Kasumi-1 (cell line): ENCODE results near the gene RHCG.

Experiments used
- DNase-seq, 2 experiments: peaks; one replicate each; lab custom pipeline; 2025; lab: John Stamatoyannopoulos, UW

Gene RHCG

DNA sequence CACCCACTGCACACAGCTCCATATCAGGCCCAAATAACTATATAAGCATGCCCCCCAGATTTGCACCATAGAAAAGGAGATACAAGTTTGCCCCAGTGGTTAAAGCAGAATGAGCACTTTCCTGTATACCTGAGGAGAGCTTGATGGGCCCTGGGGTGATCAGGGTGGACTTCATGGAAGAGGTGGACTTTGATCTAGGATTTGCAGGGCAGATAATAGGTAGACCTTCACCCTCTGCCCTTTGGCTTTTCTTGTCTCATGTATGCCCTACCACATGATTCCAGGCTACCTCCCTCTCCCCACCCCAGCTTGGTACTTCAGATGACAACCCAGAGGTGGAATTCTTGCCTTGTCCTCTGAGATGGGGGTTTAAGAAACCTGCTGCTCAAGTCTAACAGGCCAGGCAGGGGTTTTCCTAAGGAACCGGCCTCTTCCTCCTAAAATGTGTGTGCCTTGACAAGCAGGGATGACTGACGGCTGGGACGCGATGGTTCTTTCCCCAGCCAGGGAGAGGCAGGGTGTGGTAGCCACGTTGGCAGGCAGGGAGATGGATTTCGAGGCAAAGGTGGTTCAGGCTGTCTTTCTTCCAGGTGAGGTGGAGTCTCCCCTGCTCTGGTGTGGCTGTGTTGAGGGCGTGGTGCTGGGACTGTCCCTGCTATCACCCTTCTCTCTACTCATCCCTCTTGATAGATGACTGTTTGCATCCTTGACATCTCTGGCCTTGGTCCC is 6.6 kb upstream of the RHCG start:
- DNase-seq, result no peak

DNA sequence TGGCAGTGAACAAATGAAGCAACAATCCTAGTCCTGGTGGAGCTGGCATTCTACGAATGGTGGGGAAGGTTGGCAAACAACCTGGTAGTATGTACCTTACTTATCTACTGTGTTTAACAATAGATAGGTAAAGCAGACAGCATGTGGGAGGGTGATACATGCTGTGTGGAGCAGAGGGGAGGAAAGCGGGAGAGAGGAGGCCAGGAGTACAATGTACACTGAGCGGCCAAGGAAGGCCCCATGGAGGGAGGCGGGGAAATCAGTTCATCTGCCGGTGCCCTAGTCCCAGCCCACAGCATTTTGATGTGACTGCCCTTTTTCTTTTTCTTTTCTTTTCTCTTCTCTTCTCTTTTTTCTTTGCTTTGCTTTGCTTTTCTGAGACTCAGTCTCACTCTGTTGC is 5.3 kb upstream of the RHCG start:
- DNase-seq, result no peak

DNA sequence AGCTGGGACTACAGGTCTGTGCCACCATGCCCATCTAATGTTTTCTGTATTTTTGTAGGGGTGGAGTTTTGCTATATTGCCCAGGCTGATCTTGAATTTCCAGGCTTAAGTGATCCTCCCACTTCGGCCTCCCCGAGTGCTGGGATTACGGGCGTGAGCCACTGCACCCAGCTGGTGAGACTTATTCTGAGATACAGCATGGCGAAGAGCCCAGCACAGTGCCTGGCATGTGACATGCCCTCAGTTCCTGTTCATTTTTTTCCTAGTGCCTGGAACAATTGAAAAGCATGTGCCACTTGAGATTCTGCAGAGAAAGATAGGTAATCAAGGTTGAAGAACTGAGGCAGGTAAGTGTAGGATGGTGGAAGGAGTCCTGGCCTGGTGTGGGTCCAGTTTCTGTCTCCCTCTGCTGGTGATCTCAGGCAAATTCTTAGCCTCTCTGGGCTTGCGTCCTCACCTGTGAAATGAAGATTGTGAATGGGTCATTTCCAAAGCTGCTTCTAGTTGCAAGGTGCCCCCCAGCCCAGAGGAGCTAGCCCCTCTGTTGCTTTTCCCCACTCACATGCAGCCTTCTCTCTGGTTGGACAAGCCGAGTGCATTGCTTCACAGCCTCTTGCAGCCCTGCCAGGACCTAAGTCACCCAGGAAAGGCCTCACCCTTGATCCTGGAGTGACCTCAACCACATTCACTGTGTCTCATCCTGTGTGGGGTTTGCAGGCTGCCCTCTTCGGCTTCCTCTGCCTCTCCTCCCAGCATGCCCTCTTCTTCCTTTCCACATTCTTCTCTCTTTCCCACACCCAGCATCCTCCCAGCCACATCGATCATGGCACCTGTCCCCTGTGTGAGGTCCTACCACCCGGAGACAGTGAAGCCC is 4.3 kb upstream of the RHCG start:
- DNase-seq, result peak in 1 of 2 experiments; percentile 5

DNA sequence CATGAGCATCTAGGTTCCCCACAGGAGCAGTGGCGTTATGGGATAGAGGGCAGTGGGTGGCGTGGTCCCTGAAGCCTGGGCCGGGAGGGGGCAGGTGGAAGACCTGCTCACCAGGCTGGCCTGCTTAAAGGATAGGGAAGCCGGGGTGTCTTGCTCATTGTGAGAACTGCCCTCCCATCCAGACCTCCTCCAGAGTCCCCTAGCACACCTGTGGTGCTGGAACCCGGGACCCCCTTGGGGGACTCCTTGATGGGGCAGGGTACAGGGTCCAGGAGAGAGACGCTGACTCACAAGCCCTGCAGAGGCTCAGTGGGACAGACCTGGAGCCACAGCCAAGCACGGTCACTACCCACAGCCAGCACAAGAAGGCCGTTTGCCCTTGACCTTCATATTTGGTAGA is 2.8 kb upstream of the RHCG start:
- no peak for DNase-seq

DNA sequence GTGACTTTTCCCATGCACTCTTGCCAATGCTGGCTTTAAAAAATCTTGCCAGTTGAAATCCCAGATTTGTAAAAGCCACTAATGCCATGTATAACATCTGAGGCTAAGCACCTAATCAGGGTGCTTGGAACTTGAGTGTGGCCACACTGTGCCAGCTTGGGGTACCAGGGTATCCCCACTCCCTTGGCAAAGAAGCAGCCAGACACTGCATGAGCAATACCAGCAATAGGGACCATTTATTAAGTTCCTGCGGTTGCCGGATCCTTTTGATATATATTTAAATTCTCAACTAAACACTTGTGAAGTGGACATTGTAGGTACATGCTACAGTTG is 2.2 kb upstream of the RHCG start:
- DNase-seq, result no peak

DNA sequence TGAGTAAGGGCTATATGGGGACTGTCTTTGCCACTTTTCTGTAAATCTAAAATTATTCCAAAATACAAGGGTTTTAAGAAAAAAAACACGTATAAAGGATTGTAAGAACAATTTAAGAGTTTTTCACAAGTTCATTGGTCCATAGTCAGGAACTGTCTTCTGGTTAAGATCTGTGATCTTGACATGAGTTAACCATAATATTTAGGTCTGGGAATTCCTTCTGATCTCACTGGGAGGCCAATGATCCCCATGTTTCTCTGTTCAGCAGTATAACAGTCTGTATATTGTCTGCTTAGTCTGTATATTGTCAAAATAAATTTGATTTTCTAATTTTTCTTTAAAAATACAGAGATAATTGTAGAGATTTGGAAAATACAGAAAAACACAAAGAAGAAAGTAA is 848 bp upstream of the RHCG start:
- no peak for DNase-seq

DNA sequence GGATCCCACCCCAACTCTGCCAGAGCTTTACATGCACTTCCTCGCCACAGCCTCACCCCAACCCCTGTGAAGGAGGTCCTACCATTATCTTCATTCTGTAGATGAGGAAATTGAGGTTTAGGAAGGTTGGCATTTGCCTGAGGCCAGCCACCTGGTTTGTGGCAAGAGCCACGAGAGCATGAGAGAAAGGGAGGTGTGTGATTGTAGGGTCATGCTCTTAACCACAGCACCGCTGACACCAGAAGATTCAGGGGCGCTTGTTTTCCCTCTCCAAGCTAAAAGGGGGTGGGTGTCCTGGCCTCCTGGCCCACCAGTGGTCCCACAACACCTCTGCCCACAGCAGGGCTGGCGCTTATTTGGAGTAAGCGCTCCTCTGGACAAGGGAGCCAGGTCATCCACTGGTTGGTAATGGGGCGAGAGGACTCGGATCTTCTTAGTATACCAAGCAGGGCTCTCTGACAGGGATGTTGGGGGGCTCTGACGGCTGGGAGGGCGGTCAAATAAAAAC is 691 bp downstream of the RHCG start:
- no peak for DNase-seq

DNA sequence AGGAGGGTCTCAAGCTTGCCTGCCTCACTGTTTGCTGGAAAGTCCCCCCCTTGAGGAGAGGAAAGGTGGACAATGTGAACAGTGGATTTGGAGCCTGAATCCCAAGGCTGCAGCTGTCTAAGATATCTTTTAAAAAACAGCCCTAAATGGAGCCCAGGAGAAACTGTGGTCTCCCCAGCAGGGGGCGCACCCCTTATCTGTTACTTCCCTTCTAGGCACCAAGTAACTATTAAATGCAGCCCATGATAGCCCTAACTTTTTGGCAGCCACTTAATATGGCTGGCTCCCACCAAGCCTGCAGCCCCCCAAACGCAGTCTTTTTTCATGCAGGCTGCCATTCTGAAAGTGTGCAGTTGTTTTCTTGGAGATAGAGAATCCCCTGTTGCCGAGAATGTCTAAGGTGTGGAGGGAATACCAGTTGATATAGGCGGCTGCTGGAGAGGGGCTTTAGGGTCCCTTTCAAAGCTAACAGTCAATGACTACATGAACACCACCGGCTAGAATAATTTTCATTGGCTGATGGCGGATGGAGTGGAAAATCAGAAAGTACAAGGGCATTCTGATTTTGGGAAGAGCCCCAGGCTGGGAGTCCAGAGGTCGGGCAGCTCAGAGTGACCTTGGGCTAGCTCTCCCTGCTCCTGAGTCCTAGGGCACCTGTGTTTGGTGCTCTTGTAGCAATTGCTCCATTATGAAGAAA is 1.3 kb downstream of the RHCG start:
- DNase-seq, result peak; percentile 3 to 17

DNA sequence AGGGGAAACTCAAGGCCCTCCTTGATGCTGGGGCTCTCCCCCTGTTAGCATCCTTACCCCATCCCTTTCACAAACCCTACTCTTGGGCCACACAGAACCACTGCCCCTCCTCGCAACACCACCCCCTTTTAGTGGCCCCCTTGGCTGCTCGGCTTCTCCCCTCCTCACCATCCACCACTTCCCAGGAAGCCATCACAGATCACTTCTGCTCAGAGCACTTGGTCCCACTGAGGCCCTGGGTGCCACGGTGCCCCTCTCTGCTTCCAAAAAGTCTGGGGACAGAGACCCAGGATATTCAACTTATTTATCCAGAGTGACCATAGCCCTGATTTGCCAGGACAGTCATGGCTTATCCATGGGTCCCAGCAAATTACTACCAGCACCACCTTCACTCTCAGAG is 2.4 kb downstream of the RHCG start:
- no peak for DNase-seq

DNA sequence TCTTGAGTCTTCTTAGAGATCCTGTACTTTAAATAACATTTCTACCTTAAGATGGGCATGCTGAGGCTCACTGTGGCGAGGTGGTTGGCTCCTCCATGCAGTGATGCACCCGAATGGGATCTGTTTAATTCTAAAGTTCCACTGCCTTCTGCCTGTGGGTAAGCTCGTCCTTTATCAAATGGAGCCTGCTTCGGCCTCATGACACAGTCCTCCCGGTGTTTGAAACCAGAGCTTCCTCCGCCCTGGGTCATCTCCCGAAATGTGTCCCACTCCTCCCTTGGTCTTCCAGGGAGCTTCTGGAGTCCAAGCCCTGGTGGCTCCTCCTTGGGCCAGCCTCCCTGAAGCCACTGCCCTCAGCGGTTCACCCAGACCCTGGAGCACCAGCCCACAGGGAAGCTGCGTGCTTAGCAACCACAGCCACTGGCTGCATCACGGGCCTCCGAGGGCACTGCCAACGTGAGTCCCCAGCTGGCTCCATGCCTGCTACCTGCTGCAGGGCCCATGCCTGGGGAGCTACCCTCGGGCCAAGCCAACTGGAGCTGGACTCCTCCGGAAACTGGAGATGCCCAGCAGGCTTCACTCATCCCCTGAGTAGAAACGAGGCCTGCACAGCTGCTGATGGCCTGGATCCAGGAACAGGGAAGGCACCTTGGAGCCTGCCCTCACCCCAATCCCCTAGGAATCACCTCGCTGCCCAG is 3.3 kb downstream of the RHCG start:
- DNase-seq, result no peak

DNA sequence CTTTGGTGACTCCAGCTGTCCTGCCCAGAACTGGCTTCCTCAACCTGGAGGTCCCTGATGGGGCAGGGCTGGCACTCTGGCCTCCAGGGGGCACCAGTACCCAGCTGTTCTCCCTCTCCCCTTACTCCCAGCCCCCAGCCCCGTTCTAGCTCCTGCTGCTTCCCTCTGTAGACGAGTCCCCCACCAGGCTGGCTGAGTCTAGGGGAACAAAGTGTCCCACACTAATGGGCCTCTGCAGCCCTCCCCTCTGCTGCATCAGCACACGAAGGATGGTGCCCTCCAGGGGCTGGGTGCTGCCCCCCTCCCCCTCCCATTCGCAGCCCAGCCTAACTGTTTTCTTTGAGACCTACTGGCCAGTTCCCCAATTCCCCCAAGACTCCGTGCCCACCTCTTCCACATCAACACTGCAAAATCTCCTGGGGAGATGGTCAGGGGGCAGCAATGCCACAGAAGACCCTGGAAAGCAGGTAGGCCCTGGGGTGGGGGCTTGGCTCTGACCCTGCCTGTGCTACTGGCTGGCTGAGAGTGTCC is 4.2 kb downstream of the RHCG start:
- peak; percentile 8 to 16 for DNase-seq

DNA sequence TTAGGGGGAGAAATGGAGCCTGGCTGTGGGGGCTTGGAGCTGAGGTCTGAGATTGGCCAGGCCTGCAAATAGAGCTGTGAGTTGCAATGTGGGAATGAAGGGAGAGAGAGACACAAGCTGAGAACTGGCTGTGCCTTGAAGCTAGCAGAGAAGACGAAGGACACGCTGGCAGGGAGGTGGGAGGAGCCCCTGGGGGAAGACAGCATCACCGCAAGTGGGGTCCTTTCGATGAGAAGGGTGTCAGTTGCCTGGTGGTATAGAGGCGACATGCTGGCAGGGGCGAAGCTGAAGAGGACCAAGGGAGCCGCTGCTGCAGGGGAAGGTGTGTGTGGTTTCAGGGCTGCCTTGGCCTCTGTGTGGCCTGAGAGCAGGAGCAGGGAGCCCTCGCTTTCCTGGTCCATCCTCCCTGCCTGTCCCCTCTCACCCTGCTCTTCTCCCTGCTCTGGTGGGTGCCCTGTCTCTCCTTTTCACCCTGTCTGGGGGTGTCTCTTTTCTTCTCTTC is 5.5 kb downstream of the RHCG start:
- DNase-seq, result no peak

DNA sequence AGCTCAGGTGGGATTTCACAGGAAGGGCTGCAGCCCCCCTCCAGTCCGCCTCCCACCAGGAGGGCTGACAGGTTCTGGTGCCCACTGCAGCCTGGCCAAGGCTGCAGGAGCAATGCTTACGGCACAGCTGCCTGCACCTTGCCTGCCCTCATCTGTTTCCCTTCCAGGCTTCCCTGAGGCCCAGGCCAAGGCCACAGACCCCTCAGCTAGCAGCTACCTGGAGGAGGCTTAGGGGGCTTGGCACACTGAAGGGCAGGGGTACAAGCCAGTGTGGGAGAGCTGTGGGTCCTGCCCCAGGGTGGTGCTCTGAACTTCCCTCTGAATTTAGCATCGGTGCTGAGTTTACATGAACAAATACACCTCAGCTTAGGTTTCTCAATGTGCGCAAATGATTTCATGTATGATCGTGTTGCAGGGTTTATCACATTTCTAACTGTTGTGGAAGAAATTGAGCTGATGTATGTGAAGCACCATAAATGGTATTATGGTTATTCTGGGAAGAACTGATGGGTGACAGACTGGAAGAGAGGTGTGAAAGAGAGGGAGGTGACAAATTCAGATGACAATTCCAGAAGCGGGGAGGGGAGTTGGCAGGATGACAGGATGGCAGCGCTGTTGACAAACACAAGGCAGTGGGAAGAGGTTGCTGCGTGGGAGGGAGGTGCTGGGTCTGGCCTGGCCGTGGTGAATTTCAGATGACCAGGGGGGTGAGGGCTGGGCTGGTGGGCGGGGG is 6.1 kb downstream of the RHCG start:
- no peak for DNase-seq

DNA sequence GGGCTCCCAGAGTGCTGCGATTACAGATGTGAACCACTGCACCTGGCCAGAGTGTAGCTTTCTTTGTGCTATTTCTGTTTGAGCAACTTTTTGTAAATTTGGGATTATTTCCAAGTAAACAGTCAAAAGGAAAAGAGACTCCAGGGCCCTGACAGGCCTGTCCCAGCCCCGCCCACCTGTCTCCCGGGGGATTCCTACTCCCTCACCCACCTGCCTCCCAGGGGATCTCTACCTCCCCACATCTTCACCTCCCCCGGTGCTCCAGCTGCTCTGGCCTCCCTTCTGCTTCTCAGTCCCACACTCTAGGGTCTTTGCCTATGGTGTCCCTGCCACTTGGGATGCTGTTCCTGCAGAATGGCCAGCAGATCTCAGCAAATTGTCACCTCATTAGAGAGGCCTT is 7.0 kb downstream of the RHCG start:
- DNase-seq, result no peak

DNA sequence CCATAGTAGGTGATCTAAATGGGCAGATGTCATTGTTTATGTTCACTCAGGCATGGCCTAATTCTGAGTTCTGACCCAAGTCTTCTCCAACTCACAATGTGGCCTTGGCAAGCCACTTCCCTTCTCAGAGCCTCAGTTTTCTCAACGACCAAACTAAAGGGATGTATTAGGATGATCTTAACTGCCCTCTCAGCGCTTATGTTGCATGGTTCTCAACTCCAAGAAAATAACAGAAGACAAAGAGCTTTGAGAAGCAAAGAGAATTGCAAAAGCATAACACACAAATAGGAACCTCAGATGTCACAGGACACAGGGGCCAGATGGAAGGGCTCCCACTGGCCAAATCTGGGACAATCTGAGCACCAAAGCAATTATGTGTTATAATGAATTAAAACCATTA is 8.6 kb downstream of the RHCG start:
- no peak for DNase-seq

DNA sequence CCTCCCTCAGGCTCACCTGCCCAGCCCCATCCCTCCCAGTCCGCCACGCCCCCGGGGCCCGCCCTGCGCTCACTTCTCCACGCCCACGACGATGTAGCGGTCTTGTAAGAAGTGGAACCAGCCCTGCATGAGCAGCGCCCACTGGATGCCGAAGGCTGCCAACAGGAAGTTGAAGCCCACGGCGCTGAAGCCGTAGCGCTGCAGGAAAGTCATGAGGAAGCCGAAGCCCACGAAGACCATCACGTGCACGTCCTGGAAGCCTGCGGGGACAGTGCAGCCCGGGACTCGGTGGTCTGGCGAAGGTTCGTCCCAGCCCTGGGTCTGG is 9.7 kb downstream of the RHCG start:
- no peak for DNase-seq

DNA sequence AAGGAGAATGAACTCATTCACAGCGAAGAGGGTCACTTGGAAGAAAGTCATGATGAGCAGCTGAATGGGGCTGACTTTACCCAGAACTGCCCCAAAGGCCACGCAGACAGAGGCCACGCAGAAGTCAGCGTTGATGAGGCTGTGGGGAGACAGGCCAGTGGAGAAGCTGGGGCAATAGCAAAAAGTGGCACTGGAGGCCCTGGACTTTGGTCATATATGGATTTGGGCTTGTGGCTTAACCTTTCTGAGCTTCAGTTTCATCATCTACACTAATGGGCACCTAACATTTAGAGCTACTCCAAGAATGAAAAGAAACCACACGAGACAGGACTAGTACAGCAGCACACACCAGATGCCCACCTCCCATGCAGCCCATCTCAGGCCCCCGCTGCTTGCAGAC is 13.3 kb downstream of the RHCG start:
- DNase-seq, result no peak

DNA sequence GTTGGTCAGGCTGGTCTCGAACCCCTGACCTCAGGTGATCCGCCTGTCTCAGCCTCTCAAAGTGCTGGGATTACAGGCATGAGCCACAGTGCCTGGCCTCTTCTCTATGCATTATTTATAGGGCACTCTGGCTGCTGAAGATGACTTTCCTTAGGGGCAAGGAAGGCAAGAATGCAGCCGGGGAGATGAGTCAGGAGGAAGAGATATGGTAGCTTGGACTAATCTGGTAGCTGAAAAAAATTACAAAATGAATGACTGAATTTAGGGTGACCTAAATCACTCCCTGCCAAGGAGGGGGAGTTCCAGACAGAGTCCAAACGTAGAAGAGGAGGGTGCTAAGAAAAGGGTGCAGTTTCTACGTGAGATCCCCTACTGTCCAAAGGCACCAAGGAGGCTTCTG is 14.2 kb downstream of the RHCG start:
- no peak for DNase-seq

DNA sequence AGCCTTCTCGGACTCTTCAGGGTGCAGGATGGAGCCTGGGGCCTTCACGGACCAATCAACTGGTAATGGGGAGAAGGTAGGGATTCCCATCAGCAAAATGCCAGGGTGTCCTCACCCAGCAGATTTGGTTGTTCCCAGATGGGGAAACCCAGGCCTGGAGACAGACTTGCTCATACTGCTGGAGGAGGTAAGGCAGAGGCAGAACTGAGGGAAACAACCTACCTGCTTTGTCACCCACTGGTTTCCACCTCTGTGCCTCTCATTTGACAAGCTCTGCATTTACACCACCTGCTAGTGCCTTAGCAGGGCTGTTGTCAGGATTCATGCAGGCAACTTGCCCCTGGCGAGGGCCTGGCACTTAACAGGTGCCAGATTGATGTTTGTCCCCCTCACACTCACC is 15.9 kb downstream of the RHCG start:
- DNase-seq, result no peak

DNA sequence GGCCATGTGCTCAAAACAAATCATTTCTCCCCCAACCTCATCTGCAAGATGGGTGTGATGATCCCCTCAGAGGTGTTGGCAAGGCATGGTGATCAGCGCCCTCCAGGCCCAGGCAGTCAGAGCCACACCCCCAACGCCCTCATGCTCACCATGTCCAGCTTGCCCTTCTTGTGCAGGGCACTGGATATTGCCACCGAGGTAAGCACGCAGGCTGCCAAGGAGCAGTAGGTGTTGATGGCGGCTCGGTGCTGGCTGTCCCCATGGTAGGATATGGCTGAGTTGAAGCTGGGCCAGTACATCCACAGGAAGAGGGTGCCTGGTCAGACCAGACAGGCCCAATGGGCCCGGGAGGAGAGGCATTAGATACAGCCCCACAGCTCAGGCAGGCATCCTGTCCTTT is 17.2 kb downstream of the RHCG start:
- DNase-seq, result no peak
